Measurements from ENCODE around the gene RRP36. TPM values are rescaled to one million over a fixed set of nuclear protein-coding genes. Genes with fewer than 3 reads are reported as not detected.

RRP36 gene
- total RNA-seq, 1 experiment from 2014 or later: 72.8 TPM

DNA sequence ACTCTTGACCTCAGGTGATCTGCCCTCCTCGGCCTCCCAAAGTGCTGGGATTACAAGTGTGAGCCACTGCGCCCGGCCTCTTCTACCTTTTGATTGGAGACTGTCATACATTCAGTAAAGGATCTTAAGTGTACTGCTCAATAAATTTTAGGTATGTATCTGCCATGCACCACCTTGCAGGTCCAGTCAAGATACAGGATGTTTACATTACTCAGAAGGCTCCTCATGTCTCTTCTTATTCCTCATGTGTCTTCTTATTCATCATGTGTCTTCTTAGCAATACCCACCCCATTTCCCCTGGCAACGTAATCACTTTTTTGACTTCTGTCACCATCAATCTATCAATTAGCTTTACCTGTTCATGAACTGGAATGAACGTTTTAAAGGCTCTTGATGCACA lies 15.6 kb upstream of the RRP36 start:
- no peak for DNase-seq (ENCODE audit: unreplicated experiment)
- H3K4me3 Mint-ChIP-seq (ENCODE audit: unreplicated experiment): no peak overlapping the region
- CTCF ChIA-PET: interaction anchor here (1.4 kb wide), 1 partner anchor 10 kb away, joined by 6 read pairs; no protein-coding TSS in a partner anchor
- no peaks in the 10 kb centered on the region for H3K9me3 Mint-ChIP-seq (ENCODE audit: unreplicated experiment)
- TF ChIP-seq, protein P1, sequence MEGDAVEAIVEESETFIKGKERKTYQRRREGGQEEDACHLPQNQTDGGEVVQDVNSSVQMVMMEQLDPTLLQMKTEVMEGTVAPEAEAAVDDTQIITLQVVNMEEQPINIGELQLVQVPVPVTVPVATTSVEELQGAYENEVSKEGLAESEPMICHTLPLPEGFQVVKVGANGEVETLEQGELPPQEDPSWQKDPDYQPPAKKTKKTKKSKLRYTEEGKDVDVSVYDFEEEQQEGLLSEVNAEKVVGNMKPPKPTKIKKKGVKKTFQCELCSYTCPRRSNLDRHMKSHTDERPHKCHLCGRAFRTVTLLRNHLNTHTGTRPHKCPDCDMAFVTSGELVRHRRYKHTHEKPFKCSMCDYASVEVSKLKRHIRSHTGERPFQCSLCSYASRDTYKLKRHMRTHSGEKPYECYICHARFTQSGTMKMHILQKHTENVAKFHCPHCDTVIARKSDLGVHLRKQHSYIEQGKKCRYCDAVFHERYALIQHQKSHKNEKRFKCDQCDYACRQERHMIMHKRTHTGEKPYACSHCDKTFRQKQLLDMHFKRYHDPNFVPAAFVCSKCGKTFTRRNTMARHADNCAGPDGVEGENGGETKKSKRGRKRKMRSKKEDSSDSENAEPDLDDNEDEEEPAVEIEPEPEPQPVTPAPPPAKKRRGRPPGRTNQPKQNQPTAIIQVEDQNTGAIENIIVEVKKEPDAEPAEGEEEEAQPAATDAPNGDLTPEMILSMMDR (IDR thresholded peaks at IDR 0.05; ENCODE audit: unreplicated experiment): no peak
- peaks cover 5% of the 10 kb centered on the region for H3K4me1 Mint-ChIP-seq (ENCODE audit: insufficient read depth, unreplicated experiment)
- intact Hi-C loops (cut with micrococcal nuclease): no loop called here
- H3K27ac Mint-ChIP-seq (ENCODE audit: low read depth, unreplicated experiment): no peak overlapping the region
- no TSS peak for BruUV-seq (replicated peaks)
- H3K36me3 Mint-ChIP-seq (ENCODE audit: insufficient read depth, unreplicated experiment): peaks cover 34% of the 10 kb centered on the region
- POLR2A ChIA-PET: interaction anchor here (4.6 kb wide), 1 partner anchor 8 kb away, joined by 30 read pairs; the partner anchor contains the start of genes KLHDC3 and MEA1
- H3K27me3 Mint-ChIP-seq (ENCODE audit: insufficient read depth, unreplicated experiment): no peaks in the 10 kb centered on the region

DNA sequence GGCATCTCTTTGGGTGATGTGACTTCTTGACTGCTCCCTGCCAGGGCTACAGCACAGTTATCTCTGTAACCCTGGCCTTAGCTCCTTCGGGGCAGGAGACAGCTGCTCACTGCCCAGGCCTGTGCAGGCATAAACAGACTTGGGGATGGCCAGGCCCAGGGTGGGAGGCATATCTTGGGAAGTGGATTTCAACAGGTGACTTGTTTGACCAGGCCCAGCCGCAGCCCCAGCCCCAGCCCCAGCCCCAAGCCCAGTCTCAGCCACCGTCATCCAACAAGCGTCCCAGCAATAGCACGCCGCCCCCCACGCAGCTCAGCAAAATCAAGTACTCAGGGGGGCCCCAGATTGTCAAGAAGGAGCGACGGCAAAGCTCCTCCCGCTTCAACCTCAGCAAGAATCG lies 15.2 kb upstream of the RRP36 start:
- TF ChIP-seq, protein P1 (IDR thresholded peaks at IDR 0.05; ENCODE audit: unreplicated experiment): no peak
- CTCF ChIA-PET: interaction anchor here (0.5 to 1.4 kb wide), 2 partner anchors 10 to 89 kb away, joined by 3 to 6 read pairs; no protein-coding TSS in a partner anchor
- no peak for DNase-seq (ENCODE audit: unreplicated experiment)
- Mint-ChIP-seq H3K27ac (ENCODE audit: low read depth, unreplicated experiment) (no peak overlapping the region), H3K27me3 (ENCODE audit: insufficient read depth, unreplicated experiment) (no peaks in the 10 kb centered on the region), H3K9me3 (ENCODE audit: unreplicated experiment) (no peaks in the 10 kb centered on the region), H3K4me1 (ENCODE audit: insufficient read depth, unreplicated experiment) (peaks cover 5% of the 10 kb centered on the region), H3K4me3 (ENCODE audit: unreplicated experiment) (no peak overlapping the region), H3K36me3 (ENCODE audit: insufficient read depth, unreplicated experiment) (peaks cover 34% of the 10 kb centered on the region)
- POLR2A ChIA-PET: no interaction called here
- intact Hi-C loops (cut with micrococcal nuclease): no loop called here
- no TSS peak for BruUV-seq (replicated peaks)

- no peak overlapping the region for H3K4me3 Mint-ChIP-seq (ENCODE audit: unreplicated experiment)
- H3K4me1 Mint-ChIP-seq (ENCODE audit: insufficient read depth, unreplicated experiment): peaks cover 7% of the 10 kb centered on the region
- BruUV-seq (replicated peaks): no TSS peak
- no peak for DNase-seq (ENCODE audit: unreplicated experiment)
- ChIA-PET POLR2A (interaction anchor here (0.6 to 1.6 kb wide), 3 partner anchors 29 to 543 kb away, joined by 3 to 5 read pairs (median 4); no protein-coding TSS in a partner anchor), CTCF (interaction anchor here (0.7 to 1.4 kb wide), 4 partner anchors 11 to 137 kb away, joined by 3 to 6 read pairs (median 3); no protein-coding TSS in a partner anchor)
- no peaks in the 10 kb centered on the region for H3K27me3 Mint-ChIP-seq (ENCODE audit: insufficient read depth, unreplicated experiment)
- peaks cover 34% of the 10 kb centered on the region for H3K36me3 Mint-ChIP-seq (ENCODE audit: insufficient read depth, unreplicated experiment)
- H3K9me3 Mint-ChIP-seq (ENCODE audit: unreplicated experiment): no peaks in the 10 kb centered on the region
- TF ChIP-seq, protein P1 (IDR thresholded peaks at IDR 0.05; ENCODE audit: unreplicated experiment): no peak
- intact Hi-C loops (cut with micrococcal nuclease): no loop called here
- H3K27ac Mint-ChIP-seq (ENCODE audit: low read depth, unreplicated experiment): no peak overlapping the region
Measured at GRCh38 chr6:43007126-43007525, 14.3 kb upstream of the RRP36 start.

DNA sequence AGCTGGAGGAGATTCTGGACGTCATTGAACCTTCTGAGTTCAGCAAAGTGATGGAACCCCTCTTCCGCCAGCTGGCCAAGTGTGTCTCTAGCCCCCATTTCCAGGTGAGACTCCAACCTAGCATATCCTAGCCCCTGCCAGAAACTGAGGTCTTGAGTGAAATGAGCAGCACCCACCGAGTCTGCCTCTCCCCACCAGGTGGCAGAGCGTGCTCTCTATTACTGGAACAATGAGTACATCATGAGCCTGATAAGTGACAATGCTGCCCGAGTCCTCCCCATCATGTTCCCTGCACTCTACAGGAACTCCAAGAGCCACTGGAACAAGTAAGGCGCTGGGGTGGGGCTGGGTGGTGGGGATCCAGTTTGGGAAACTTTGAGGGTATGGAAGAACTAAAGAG lies 12.3 kb upstream of the RRP36 start:
- TF ChIP-seq, protein P1 (IDR thresholded peaks at IDR 0.05; ENCODE audit: unreplicated experiment): peak; percentile 16
- H3K27ac Mint-ChIP-seq (ENCODE audit: low read depth, unreplicated experiment): no peak overlapping the region
- ChIA-PET CTCF (interaction anchor here (0.7 kb wide), 1 partner anchor 173 kb away, joined by 3 read pairs; no protein-coding TSS in a partner anchor), POLR2A (interaction anchor here (1.0 to 1.7 kb wide), 3 partner anchors 10 to 87 kb away, joined by 4 to 10 read pairs (median 4); partner anchors contain the start of genes KLC4 and MRPL2)
- BruUV-seq (replicated peaks): no TSS peak
- H3K9me3 Mint-ChIP-seq (ENCODE audit: unreplicated experiment): no peaks in the 10 kb centered on the region
- peaks cover 35% of the 10 kb centered on the region for H3K36me3 Mint-ChIP-seq (ENCODE audit: insufficient read depth, unreplicated experiment)
- peak; percentile 29 for DNase-seq (ENCODE audit: unreplicated experiment)
- intact Hi-C loops (cut with micrococcal nuclease): no loop called here
- peaks cover 23% of the 10 kb centered on the region for H3K4me1 Mint-ChIP-seq (ENCODE audit: insufficient read depth, unreplicated experiment)
- no peak overlapping the region for H3K4me3 Mint-ChIP-seq (ENCODE audit: unreplicated experiment)
- H3K27me3 Mint-ChIP-seq (ENCODE audit: insufficient read depth, unreplicated experiment): no peaks in the 10 kb centered on the region

Measured in MCF 10A (cell line).